Lower leg skin (tissue), 4 donors: ENCODE results near the gene UVSSA. TPM values are rescaled to one million over a fixed set of nuclear protein-coding genes. Genes with fewer than 3 reads are reported as not detected.

Experiments
- DNase-seq, 2 donors: peaks; one replicate each; pipeline ENCODE4 v3.0.0-alpha.2; 2019; ENCODE audit warnings: low spot score in 2 of 2
- H3K4me3 ChIP-seq: fragments of 200-600 bp; sonication (generic); 2 replicates; pipeline ENCODE4 v1.5.1; 2017; ENCODE audit warnings: mild to moderate bottlenecking, low read depth; ENCODE audit not compliant: poor library complexity, severe bottlenecking
- CTCF ChIP-seq, 3 donors: fragments of 450-650 bp; IDR thresholded peaks; one replicate each; pipeline ENCODE4 v1.5.1; 2016; ENCODE audit warnings: antibody characterized with exemption in 3 of 3, mild to moderate bottlenecking in 3 of 3, moderate library complexity in 2 of 3
- POLR2A ChIP-seq, 2 donors: fragments of 450-650 bp; IDR thresholded peaks; one replicate each; pipeline ENCODE4 v1.6.1; 2016 to 2017; ENCODE audit warnings: antibody characterized with exemption in 2 of 2, mild to moderate bottlenecking in 1 of 2, moderate library complexity in 1 of 2
- WGBS, 2 donors: methylation state at CpG; one replicate each; pipeline ENCODE4 v1.1.5; 2018; 5-methylcytosine and 5-hydroxymethylcytosine counted together
- intact Hi-C: fragments of 100-400 bp; cut with DNase I; formaldehyde crosslinking; loops from one replicate; pipeline ENCODE4 v1.15.0; 2023; ENCODE audit warnings: low total_unique reads
- total RNA-seq, 4 donors: library from RNA; depleted of rRNA; stranded (reverse); fragments of >200 nt; gene quantifications; one replicate each; pipeline ENCODE4 v1.1.0, GENCODE V29; 2016

Gene UVSSA
- total RNA-seq, 4 donors from 2014 or later: 18.2 to 57.4 (median 25.7) TPM

GRCh38 chr4:1404573-1405253 lies 57.7 kb downstream of the UVSSA start:
- 6% methylated on average over 46 to 48 of the region's 54 CpGs for WGBS, 2 donors
- H3K4me3 ChIP-seq: no peak overlapping the region

DNA sequence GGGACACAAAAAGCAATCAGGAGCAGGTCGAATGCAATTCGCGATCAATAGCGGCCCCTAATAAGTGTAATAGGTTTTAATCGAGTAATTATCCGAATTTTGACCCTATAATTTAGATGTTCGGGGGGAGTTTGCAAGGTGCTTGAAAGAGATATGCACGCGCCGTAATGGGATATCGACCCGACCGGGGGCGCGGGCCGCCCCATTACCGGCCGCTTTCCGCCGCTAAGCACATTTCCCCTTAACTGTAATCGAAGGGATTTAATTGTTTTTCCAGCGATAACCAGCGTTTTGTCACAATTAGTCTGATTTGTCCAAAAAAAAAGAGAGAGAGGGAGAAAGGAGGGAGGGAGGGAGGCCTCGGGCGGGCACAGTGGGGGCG lies 58.2 kb downstream of the UVSSA start:
- DNase-seq: no peak
- H3K4me3 ChIP-seq: no peak overlapping the region
- WGBS, 2 donors: 3 to 8% methylated on average over 24 to 26 of the region's 26 CpGs
- intact Hi-C loops: no loop called here
- TF ChIP-seq CTCF (IDR thresholded peaks at IDR 0.05) (no peak), POLR2A (IDR thresholded peaks at IDR 0.05) (no peak)

More at GRCh38 chr4:1404573-1405253, 57.7 kb downstream of the UVSSA start:
- TF ChIP-seq POLR2A (IDR thresholded peaks at IDR 0.05) (no peak), CTCF (IDR thresholded peaks at IDR 0.05) (no peak)
- peak in 1 of 2 donors; percentile 73 for DNase-seq
- intact Hi-C loops: no loop called here

DNA sequence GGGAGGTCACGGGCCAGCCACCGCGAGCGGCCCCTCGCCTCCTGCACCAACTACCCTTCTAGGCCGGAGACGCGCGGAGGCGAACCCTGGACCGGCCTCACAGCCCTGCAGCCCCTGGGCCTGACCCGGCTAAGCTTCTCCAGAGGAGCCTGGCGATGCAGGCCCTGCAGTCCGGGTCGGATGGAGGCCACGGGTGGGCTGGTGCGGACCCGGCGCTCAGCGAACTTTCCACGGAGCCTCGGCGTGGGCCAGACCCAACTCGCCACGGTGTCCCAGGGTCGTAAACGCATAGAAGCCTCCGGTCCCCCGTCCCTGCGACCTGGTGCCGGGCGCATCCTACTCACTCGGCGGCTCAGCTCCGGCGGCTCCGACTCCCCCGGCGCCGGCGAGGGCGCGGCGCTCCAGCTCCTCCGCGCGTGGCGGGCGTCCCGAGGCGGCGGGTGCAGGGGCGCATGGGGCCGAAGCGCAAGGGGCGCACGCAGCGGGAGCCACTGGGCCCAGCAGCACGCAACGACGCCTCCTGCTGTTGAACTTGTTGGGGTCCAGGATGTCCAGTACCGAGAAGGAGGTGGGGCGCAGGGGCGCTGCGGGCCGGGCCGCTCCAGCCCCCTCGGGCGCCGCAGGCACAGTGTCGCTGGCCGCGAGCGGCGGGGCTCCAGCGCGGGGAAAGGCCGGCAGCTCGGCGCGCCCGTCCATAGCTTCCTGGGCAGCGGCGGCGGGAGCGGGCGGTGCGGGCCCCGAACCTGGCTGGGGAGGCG lies 58.8 kb downstream of the UVSSA start:
- intact Hi-C loops: no loop called here
- WGBS, 2 donors: 0 to 4% methylated on average over 3 to 60 of the region's 90 CpGs
- no peak overlapping the region for H3K4me3 ChIP-seq
- peak in 1 of 2 donors; percentile 72 for DNase-seq
- TF ChIP-seq CTCF (IDR thresholded peaks at IDR 0.05) (no peak), POLR2A (IDR thresholded peaks at IDR 0.05) (no peak)

DNA sequence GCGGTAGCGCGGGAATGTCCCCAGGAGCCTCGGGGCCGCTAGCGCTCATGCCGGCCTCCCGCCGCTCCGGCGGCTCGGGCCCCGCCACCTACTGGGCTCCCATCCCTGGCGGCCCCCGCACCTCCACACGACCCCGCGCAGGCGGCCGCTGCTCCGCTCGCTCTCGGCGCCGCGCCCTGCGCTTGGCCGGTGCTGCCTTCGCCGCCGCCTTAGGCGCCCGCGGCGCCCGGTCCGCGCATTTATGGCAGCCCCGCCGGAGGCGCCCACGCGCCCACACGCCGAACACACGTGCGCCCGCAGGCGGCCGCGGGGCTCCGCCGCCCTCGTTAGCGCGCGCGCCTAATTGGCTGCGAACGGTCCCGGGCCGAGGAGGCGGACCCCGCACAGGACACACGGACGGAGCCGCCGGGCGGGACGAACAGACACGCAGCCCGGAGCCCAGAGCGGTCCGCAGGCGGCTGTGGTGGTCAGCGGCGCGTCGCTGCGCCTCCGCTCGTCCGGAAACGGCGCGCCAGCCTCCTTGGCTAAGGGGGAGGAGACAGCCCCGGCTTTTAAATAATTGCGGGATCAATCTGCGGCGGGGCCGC lies 59.5 kb downstream of the UVSSA start, which contains the start of gene NKX1-1:
Gene NKX1-1 (minus strand): TSS at position 49 of the 587 bp plus-strand sequence. CDS start 0 bp downstream, at position 49.
- intact Hi-C loops: no loop called here
- WGBS, 2 donors: 2 to 4% methylated on average over 4 to 69 of the region's 91 CpGs
- TF ChIP-seq POLR2A (IDR thresholded peaks at IDR 0.05): no peak
- no peak for TF ChIP-seq CTCF (IDR thresholded peaks at IDR 0.05)
- no peak within 1 kb of the TSS for H3K4me3 ChIP-seq
- peak in 1 of 2 donors; percentile 32 for DNase-seq

DNA sequence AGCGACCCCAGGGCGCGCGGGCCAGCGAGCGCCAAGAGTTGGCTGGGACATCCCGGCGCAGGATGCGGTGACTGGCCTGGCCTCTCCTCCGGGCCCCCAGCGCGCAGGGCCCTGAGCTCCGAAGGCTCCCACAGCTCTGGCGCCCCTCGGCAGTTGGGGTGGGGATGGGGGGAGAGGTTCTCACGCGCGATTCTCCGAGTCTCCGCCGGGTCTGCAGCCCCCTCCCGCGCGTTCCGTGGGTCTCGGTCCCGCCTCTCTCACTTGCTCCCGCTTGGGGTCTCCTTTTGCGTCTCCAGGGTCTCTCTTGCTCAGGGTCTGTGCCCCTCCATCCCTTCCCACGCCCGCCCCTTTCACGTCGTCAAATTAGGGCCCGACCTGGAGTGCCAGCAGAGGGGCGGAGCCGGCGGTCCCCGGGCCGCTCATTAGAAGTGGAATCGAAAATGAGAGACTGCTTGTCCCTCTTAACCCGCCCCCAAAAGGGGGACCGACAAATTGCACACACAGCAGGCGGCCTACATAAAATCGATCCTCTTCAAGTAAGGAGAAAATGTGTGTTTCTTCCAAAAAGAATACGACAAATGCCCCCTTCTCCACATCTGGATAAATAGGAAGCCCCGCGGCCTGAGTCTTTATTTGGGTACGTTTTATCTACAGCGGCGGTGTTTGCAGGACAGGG lies 60.1 kb downstream of the UVSSA start:
- TF ChIP-seq POLR2A (IDR thresholded peaks at IDR 0.05): no peak
- TF ChIP-seq CTCF (IDR thresholded peaks at IDR 0.05): no peak
- no peak overlapping the region for H3K4me3 ChIP-seq
- WGBS, 2 donors: 4 to 5% methylated on average over 33 to 50 of the region's 50 CpGs
- intact Hi-C loops: no loop called here
- peak in 1 of 2 donors; percentile 68 for DNase-seq
